ENCODE results near the gene FBXL7. TPM values are rescaled to one million over a fixed set of nuclear protein-coding genes. Genes with fewer than 3 reads are reported as not detected.

The FBXL7 gene
- total and polyA plus RNA-seq, 8 donors = 0.35 to 2.4 (median 1.2) TPM

- DNase-seq = no peak
- H3K36me3 ChIP-seq = no peaks in the 10 kb centered on the region
- H3K4me3 ChIP-seq = no peak overlapping the region
- intact Hi-C loops (cut with DNase I) = no loop called here
- no peaks in the 10 kb centered on the region for H3K27me3 ChIP-seq
- no peak overlapping the region for H3K27ac ChIP-seq
- TF ChIP-seq CTCF (IDR thresholded peaks at IDR 0.05) = no peak
- H3K9me3 ChIP-seq = no peaks in the 10 kb centered on the region
- no peak for ATAC-seq
- FAIRE-seq = no peak
- H3K4me1 ChIP-seq = no peaks in the 10 kb centered on the region
- 53 to 80% methylated on average over 3 of the region's 3 CpGs for WGBS, 2 donors
These were observed 440.9 kb downstream of the FBXL7 start for GRCh38 chr5:15940905-15941304.

GRCh38 chr5:15943487-15943886 lies 443.5 kb downstream of the FBXL7 start:
- FAIRE-seq = no peak
- no peaks in the 10 kb centered on the region for H3K36me3 ChIP-seq
- WGBS, 2 donors = 35 to 49% methylated on average over 2 of the region's 2 CpGs
- ATAC-seq = no peak
- H3K4me1 ChIP-seq = no peaks in the 10 kb centered on the region
- H3K27me3 ChIP-seq = no peaks in the 10 kb centered on the region
- TF ChIP-seq CTCF (IDR thresholded peaks at IDR 0.05) = no peak
- H3K4me3 ChIP-seq = no peak overlapping the region
- intact Hi-C loops (cut with DNase I) = no loop called here
- DNase-seq = no peak
- no peaks in the 10 kb centered on the region for H3K9me3 ChIP-seq
- H3K27ac ChIP-seq = no peak overlapping the region

GRCh38 chr5:15946026-15946425 lies 446.0 kb downstream of the FBXL7 start:
- no peak for TF ChIP-seq CTCF (IDR thresholded peaks at IDR 0.05)
- intact Hi-C loops (cut with DNase I) = no loop called here
- no peaks in the 10 kb centered on the region for H3K9me3 ChIP-seq
- FAIRE-seq = no peak
- no peaks in the 10 kb centered on the region for H3K36me3 ChIP-seq
- no peak overlapping the region for H3K4me3 ChIP-seq
- no peak for DNase-seq
- no peak for ATAC-seq
- 86 to 94% methylated on average over 3 of the region's 3 CpGs for WGBS, 2 donors
- no peaks in the 10 kb centered on the region for H3K4me1 ChIP-seq
- H3K27me3 ChIP-seq = no peaks in the 10 kb centered on the region
- no peak overlapping the region for H3K27ac ChIP-seq

GRCh38 chr5:15948190-15948589 lies 448.2 kb downstream of the FBXL7 start:
- ATAC-seq (no peak), DNase-seq (no peak), FAIRE-seq (no peak)
- Histone ChIP-seq H3K4me3 (no peak overlapping the region), H3K27ac (no peak overlapping the region), H3K4me1 (no peaks in the 10 kb centered on the region), H3K9me3 (no peaks in the 10 kb centered on the region), H3K36me3 (no peaks in the 10 kb centered on the region), H3K27me3 (no peaks in the 10 kb centered on the region)
- intact Hi-C loops (cut with DNase I) = no loop called here
- no peak for TF ChIP-seq CTCF (IDR thresholded peaks at IDR 0.05)
- 52 to 65% methylated on average over 3 of the region's 3 CpGs for WGBS, 2 donors

GRCh38 chr5:15951126-15951525 lies 451.1 kb downstream of the FBXL7 start:
- DNase-seq (no peak), ATAC-seq (no peak), FAIRE-seq (no peak)
- TF ChIP-seq CTCF (IDR thresholded peaks at IDR 0.05) = no peak
- intact Hi-C loops (cut with DNase I) = no loop called here
- no peaks in the 10 kb centered on the region for H3K36me3 ChIP-seq
- no peaks in the 10 kb centered on the region for H3K4me1 ChIP-seq
- H3K27me3 ChIP-seq = no peaks in the 10 kb centered on the region
- no peak overlapping the region for H3K4me3 ChIP-seq
- WGBS, 2 donors = 50 to 67% methylated on average over 3 of the region's 3 CpGs
- no peak overlapping the region for H3K27ac ChIP-seq
- H3K9me3 ChIP-seq = no peaks in the 10 kb centered on the region
